DMS 273 (cell line): Measurements from ENCODE around the gene FIBCD1.
A peak's percentile ranks its signal among the peaks of the same experiment; 100 is the strongest.

Experiments used
- DNase-seq: peaks from one replicate; lab custom pipeline; 2025; ENCODE audit not compliant: unreplicated experiment; lab: John Stamatoyannopoulos, UW

FIBCD1 gene

DNA sequence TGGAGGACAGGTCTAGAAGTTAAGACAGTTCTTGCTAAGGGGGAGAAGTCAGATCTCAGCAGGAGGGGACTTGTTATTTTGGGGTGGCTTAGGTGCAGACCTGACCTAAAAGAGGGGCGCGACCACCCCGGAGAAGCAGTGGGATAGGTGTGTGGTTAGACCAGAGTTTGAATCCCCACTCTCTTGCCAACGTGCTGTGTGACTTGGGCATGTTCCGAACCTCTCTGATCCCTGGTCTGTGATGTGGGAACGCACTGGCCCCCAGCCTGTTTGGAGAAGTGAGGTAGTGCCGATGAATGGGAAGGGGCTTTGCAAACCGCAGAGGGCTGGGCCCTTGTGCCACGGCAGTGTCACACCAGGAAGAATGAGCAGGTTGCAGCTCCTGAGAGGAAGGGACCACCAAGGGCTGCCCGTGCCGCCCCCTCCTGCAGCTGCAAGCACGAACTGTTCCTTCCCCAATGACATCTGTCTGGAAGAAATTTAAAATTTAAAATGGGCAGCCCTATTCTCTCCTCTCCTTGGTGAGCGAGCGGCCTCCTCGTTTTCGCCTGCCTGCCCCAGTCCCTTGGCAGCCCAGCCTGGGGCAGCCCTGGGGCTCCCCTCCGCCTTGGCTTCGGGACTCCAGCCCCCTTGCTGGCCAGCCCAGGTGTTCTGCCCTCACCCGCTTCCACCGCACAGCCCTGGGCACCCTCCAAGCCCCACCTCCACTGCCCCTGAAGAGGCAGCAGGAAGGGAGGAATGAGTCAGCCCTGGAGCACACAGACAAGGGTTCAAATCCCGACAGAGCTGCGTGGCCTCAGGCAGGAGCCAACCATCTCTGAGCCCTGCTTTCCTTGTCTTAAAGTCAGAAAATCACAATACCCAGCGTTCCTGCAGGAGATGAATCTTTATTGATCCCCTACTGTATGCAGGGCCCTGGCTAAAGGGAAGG is 1.6 kb downstream of the FIBCD1 start:
- DNase-seq, result peak; percentile 51

DNA sequence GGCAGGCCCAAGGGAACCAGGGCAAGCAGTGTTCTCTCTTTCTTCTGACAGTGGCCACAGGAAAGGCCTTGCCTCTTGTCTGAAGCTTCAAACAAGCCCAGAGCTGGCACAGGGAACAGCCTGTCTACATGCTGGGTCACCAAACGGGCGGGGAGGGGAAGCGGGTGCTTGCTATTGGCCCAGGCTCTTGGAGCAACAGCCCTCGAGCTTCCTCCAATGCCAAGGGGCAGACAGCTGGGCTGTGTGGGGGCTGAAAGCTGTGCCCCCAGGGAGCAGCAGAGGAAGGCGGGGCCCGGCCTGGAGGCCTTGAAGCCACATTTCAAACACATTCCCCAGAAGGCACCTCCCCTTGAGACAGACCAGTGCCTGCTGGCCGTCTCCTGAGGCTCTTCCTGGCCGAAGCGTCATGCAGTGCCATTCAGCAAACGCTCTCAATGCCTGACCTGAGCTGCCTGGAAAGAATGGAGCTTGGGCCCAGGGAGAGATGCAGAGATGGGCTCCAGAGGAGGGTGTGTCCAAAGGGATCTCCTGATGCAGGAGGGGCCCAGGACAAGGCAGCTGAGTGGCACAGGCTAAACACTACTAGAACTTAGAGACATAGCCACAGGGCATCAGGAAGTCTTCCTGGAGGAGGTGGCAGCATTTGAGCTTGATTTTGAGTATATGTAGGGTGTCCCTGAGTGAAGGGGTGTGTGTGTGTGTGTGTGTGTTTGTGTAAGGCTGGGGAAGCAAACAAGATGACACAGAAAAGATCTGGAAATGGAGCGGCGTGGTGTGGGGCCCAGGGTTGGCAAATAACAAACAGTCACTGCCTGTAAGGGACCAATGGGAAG is 2.5 kb downstream of the FIBCD1 start:
- peak; percentile 96 for DNase-seq

DNA sequence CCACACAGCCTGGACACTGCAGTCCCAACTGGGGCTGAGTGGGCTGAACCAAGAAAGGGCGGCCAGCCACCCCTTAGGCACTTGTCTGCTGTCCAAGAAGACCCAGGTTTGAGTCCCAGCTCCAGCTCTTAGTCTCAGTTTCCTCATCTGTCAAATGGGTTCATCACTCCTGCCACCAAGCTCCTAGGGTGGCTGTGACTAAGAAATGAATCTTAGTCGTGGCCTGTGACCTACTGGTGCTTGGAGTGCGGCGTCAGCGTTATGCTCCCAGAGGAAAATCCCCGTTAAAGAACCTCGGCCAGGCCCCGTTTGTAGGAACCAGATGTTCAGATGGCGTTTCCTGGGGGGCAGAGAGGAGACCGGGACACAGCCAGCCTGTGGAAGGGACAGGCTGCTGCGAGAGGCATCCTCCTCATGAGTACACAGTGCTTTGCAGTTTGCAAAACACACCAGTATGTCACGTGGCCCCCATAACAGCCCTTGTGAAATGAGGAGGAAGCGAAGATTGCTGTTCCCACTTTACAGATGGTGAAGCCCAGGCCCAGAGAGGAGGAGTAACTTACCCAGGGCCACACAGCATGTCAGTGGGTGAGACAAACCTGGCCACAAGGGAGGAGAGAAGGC is 3.3 kb downstream of the FIBCD1 start:
- DNase-seq, result no peak

DNA sequence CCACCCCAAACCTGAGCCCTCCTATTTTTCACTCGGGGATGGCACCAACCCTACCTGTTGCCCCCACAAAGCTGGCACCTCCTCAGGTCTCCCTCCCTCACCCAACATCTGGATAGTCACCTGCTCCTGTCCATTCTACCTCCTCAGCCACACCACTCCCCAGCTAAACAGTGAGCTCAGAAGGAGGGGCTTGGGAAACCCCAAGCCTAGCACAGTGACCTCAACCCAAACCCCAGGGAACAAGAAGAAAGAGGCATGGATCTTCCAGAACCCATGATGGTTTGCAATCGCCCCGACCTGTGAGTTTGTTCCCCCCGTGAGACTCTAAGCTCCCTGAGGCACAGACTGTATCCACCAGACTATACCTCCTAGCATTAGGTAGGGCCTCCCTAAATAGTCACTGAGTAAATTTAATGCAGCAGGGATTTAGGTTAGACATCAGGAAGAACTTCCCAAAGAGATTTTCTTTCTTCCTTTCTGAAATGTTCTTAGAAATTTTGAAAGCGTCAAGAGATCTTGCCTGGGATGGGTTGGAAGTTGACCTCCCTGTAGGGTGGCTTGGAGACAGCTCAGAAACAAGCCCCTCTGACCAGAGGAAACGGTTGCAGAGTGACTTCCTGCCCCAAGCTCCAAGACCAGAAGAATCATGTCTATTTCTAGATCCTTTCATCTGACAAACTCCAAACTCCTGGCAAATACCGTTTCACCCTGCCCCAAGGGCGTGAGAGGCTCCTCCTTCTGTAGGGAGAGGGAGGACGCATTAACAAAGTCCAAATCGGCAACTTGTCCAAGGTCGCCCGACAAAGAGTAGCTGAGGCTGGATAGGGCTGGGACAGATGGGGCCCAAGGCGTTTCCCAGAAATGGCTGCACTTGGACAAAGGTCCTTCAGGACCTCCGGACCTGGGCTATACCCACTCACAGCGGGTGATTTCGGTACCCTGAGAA is 4.1 kb downstream of the FIBCD1 start:
- no peak for DNase-seq

DNA sequence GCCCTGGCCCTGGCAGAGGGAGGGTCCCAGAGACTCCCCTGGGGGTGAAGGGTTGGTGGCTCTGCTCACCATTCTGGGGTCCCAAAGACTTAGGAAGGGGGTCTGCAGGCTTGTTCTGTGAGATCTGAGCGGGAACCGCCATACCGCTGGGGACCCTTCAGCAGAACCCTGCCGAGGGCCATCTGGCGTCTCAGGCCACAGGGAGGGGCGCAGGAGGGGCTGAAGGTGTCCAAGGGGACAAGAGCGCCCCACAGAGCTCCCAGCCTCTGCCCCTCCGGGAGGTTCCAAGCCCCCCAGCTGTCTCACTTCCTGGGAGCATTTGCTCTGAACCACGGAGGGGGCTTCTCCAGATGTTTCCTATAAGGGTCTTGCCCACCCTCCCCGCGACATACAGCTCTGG is 4.8 kb downstream of the FIBCD1 start:
- DNase-seq, result no peak

DNA sequence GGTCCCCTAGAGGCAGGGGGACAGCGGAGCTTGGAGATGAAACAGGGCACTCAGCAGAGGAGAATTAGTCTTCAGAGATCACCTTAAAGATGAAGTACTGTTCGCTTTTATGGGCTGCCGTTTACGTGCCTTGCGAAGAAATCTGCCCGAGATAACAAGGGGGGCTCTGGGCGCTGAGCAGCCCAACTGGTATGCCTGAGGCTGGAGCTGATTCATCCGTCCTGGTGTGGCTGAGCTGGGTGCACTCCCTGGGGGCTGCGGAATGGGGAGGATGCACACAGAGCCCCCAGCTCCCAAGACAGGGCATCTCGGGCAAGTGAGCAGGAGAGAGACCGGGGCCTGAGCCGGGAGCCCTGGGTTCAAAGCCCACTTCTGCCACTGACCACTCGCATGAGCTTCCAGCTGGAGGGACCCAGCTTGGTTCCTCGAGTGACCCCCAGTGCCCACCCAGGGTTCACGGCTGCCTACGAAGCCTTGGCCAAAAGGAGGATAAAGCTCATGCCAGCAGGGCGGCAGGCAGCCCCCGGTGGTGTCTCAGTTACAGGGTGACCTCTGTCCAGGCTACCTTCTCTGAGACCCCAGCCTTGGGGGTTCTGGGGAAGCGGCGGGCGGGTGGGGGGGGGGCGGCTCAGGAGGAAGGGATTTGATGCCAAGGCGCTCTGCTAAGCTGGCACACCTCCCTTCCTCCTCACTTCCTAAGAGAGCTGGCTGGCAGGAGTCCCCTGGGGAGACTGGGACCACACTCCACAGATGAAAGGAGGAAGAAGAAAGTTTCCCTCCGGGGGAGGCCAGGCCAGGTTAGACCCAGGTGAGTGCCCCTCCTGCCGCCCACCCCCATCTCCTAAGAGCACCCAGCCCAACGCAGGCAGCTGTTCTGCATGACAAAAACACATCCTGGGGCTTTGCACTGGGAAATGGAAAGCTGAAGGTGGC is 5.7 kb downstream of the FIBCD1 start:
- DNase-seq, result no peak

DNA sequence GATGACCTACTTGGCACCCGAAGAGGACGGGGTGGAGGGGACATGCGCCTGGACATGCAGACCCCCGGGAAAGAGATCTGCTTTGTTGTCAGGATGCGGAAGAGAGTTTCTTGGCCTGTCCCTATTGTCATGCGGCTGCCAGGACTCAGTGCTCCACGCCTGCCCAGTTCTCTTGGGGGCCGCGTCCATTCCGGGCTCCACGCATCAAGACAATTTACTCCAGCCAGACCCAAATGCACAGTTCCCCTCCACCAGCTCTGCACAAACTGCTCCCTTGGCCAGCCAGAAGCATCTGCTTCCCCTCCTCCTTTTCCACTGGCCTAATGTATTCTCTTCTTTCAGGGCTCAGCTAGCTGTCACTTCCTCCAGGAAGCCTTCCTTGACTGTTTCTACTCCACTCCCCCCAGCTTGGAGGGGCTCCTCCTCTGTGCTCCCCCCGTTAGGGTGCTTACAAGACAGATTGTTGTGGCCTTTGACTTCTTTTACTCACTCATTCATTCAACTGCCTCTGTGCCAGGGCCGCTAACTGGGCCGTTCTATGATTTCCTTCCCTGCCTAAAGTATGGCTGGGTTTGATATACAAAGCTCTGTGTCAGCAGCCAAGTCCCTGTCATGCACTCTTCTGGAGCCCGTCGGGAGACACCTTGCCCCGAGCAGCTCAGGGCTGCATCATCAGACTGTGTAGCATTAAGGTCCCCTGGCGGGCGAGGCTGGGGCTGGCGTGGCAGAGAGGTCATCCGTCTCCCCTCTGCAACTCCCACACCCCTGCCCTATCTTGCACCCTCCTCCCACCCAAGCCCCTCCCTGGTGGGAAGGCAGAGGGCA is 6.6 kb downstream of the FIBCD1 start:
- DNase-seq, result peak; percentile 34

DNA sequence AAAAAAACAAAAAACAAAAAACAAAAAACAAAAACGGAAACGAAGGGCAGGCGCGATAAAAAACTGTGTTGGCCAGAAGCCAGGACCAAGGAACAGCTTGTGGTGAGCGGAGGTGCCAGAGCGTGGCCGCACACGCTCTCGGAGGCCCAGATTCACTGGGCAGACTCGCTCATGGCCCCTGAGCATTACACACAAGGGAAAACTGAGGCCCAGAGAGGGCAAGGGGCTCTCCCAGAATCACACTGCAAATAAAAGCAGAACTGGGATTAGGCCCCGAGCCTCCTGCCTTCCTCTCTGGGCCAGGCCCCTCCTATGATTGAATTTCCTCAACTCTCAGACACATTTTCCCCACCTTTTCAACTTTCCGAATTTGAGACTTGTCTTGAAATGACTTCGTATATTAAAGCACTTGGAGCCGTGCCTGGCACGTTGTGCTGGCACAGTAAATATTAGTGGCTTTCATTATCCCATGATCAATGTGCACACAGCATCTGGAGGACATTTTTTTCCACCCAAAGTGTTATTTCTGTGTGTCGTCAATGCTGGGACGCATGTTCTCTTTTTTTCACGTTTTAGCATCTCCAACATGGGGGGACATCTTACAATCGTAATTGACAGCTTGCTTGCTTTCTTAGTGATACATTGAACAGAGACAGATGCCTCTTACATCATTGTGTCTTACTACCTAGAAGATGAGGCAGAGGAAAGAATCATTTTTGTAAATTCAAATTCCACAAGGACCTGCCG is 7.4 kb downstream of the FIBCD1 start:
- peak; percentile 30 for DNase-seq

DNA sequence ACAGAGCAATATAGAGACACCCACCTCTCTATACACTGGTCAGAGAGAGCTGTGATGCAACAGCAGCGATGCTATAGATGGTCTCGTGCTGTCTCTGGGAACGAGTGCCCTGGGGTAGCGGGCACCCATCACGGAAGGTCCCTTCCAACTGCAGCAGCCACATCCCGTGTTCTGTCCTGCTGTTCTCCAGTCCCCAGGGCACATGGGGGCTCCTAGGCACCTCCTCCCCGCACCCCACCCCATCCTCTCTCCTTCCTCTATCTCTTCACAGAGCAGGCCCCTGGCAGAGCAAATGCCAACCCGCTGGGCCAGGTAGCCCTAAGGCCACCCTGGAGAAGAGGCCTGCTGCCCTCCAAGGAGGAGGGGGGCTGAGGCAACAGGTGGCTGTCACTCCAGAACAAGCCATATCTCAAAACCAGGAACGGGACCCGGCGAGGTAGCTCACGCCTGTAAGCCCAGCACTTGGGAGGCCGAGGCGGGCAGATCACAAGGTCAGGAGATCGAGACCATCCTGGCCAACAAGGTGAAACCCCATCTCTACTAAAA is 8.2 kb downstream of the FIBCD1 start:
- DNase-seq, result no peak

DNA sequence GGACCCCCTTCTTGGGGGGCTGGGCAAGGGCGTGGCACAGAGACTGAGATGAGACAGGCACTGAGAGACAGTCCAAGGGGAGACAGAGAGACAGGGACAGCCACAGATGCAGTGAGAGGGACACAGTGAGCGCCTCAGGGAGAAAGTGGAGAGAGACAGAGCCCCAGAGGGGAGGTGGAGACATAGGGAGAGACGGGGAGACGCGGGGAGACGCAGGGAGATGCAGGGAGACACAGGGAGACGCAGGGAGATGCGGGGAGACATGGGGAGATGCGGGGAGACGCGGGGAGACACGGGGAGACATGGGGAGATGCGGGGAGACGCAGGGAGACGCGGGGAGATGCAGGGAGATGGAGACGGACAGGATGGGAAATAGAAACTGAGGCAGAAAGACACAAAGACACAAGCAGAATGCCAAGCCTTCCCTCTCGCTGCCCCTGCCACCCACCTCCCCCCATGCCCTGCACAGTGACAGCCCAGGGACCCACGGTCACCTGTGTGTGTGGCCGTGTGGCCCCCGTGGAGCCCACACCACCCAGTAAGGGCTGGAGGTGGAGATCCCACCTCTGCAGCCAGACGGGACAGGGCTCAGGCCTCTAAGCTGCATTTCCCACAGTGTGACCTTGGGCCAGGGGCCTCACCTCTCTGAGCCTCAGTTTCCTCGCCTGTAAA is 8.8 kb downstream of the FIBCD1 start:
- no peak for DNase-seq

DNA sequence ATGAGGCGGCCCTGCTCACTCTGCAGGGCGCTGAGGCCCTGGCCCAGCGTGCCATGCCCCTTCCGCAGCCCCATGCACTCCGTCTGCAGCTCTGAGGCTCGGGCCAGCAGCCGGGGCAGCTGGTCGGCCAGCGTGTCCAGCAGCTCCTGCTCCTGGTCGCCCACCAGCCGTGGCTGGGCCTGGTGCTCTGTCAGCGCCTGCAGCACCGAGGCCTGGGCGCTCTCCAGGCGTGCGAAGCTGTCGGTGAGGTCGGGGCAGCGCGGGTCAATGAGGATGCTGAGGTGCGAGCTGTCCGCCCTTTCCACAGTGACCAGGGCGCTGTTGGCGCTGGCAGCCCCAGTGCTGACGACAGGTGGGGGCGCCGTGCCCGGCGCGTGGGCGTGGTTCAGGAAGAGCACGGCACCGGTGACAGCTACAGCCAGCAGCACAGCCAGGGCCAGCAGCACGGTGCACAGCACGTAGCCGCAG is 9.4 kb downstream of the FIBCD1 start:
- no peak for DNase-seq

DNA sequence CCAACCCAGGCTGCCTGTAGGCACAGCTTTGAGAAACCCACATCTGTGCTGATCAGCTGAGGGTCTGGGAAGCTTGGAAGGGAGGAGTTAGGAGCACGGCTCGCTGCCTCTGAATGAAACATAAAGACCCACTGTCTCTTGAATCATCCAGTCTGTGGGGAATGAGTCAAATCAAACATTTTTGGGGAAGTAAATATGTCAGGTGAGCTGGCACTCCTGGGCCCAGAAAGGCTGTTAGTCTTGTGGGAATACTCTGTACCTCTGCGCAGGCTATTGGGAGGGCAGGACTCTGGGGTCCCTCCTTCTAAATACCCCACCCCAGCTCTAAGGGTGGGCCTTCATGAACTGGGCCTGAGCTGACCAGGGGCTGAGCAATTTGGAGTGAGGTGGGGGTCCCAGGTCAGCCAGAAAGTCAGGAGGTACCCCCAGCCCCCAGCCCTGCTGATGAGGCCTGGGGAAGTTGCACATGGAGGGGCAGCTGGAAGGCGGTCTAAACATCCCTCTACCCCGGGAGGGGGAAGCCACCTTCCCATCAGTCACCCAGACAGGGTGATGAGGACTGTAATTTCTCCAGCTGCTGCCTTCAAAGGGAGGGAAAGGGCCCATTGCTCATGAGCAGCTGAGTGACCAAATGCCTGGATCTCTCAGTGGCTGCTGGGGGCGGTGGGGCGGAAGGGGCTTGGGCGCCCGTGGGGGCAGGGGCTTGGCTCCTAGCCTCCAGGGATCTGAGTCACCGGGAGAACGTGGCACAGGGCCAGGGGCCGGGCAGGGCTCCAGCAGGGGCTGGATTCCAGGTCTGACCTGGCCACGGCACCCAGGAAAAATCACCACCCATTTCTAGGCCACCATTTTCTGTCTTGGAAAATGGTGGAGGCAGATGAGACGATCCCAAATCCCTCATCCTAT is 10.8 kb downstream of the FIBCD1 start:
- DNase-seq, result peak; percentile 69

DNA sequence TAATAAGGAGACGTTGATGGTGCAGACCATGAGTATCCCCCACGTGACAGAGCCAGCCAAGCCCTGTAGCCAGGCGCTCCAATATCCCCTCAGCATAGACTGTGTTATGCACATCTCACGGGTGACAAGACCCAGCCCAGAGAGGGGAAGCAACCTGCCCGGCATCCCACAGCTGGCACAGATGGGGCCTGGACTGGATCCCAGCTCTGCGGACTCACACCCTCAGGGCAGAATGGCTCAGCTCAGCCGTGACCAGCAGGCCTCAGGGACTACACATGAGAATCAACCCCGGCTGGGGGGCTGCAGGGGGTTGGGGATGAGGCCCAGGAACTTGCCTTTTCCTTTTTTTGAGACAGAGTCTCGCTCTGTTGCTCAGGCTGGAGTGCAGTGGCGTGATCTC is 11.7 kb downstream of the FIBCD1 start:
- DNase-seq, result no peak

DNA sequence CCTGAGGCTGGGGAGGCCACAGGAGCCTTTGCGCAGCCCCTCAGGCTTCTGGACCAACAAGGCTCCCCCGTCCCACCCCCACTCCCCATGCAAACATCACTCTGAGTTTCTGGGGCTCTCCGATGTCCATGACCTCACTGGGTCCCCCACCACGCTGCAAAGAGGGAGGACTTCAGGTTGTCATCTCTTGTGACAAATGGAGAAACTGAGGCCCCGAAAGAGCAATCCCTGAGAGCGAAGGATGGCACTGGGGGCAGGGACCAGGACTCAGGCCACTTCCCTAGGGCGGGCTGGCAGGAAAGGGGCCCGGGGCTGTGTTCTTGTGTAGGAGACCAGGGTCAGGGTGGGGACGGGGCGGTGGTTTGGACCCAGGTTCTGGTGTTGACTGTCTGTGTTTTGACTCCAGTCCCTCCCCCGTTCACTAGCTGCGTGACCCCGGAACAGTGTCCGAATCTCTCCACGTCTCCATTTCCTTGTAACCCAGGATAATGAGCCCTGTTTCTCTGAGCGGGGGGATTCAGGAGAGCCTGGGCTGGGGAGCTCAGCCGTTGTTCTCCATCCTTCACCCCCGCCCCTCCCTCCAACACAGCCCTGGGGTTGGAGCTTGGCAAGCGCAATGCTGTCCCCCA is 13.9 kb downstream of the FIBCD1 start:
- DNase-seq, result no peak

DNA sequence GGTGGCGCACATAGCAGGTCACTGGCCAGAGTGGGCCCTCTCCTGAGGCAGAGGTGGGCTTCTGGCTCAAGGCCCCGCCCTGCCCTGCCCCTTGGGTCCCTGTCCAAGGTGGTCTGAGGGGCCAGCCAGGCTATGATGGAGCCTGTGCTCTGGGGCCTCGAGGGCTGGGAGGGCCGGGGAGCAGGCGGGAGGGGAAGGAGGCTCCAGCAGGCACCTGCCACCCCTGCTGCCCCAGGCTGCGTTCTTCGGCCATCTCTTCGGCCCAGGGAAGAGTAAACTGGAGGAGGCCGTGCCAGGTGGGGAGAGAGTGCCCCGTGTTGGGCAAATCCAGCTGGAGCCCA is 14.6 kb downstream of the FIBCD1 start:
- DNase-seq, result no peak
